ENCODE data around the gene TBXA2R.

- TF ChIP-seq CTCF (IDR thresholded peaks at IDR 0.05) (no peak), POLR2A (IDR thresholded peaks at IDR 0.05) (no peak)
Observed at GRCh38 chr19:3554254-3555083, 52.2 kb downstream of the TBXA2R start.
